HPDE6-E6E7 (cell line): ENCODE results near the gene CALML3.
"Not testable (repeated sequence)": the region's sequence is repeated elsewhere in the genome, so short reads cannot be mapped to it uniquely, and the experiment has no call there.

Experiments
- DNase-seq: peaks from one replicate; pipeline ENCODE4 v3.0.0; 2011; ENCODE audit warnings: missing footprints; ENCODE audit errors: extremely low spot score

CALML3 gene

DNA sequence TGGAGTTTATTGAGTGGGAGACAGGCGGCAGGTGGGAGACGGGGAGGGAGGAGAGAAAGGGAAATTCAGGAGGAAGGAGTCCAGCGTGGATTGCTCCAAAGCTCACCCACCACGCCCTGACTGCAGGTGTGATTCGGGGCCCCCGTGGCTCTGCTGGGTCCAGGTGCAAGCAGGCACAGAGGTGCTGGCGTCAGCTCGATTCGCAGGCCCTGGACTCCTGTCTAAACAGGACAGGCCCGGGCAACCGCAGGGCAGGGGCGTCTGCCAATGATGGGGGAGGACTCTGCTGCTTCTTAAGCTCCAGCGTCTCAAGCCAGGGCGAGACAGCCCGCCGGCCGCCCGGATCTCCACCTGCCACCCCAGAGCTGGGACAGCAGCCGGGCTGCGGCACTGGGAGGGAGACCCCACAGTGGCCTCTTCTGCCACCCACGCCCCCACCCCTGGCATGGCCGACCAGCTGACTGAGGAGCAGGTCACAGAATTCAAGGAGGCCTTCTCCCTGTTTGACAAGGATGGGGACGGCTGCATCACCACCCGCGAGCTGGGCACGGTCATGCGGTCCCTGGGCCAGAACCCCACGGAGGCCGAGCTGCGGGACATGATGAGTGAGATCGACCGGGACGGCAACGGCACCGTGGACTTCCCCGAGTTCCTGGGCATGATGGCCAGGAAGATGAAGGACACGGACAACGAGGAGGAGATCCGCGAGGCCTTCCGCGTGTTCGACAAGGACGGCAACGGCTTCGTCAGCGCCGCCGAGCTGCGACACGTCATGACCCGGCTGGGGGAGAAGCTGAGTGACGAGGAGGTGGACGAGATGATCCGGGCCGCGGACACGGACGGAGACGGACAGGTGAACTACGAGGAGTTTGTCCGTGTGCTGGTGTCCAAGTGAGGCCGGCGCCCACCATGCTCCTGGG lies at the start of gene CALML3:
TSS of gene CALML3 (plus strand) at position 321 of the 920 bp plus-strand sequence. CDS start at position 446, 125 bp downstream.
- no peak for DNase-seq

DNA sequence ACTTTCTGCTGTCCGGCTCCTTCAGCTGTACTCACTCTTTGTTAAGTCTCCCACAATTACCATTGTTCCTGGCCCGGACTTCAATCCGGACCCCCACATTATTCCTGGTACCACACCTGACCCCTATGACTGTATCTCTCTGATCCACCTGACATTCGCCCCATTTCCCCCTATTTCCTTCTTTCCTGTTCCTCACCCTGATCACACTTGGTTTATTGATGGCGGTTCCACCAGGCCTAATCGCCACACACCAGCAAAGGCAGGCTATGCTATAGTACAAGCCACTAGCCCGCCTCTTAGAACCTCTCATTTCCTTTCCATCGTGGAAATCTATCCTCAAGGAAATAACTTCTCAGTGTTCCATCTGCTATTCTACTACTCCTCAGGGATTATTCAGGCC lies 49.7 kb upstream of the CALML3 start:
- DNase-seq = not testable (repeated sequence)

DNA sequence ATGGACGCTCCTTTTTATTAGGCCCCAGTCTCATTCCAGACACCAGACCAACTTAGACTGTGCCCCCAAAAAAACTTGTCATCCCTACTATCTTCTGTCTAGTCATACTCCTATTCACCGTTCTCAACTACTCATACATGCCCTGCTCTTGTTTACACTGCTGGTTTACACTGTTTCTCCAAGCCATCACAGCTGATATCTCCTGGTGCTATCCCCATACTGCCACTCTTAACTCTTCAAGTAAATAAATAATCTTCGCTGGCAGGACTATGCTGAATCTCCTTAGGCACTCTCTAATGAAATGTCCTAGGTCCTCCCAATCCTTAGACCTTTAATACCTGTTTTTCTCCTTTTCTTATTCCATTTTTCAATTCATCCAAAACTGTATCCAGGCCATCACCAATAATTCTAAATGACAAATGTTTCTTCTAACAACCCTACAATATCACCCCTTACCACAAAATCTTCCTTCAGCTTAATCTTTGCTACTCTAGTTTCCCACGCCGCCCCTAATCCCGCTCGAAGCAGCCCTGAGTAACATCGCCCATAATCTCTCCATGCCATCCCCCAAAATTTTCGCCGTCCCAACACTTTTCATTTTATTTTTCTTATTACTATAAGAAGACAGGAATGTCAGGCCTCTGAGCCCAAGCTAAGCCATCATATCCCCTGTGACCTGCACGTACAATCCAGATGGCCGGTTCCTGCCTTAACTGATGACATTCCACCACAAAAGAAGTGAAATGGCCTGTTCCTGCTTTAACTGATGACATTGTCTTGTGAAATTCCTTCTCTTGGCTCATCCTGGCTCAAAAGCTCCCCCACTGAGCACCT lies 48.6 kb upstream of the CALML3 start:
- DNase-seq = not testable (repeated sequence)

DNA sequence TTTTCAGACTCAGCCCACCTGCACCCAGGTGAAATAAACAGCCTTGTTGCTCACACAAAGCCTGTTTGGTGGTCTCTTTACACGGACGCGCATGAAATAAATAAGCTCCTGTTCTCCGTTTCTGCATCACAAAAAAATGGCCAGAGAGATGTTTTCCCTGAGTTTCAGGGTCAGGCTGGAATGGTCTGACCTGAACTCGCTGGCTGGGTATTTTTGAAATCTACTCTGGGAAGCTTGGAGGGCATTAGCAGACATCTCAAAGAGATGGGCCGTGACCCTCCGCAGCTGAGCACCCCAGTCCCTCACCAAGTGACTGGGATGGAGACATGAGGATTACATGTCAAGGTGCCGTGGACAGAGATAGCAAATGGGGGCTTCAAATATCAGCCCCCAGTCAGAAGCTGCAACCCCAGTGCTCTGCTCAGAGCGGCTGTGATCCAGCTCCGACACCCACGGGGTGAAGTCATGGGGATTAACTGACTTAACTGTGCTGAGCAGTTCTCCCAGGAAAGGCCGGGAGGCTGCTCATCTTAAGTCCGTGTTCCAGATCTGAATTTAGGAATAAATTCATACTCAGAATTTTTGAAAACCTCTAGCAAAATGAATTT lies 47.7 kb upstream of the CALML3 start:
- DNase-seq = no peak

DNA sequence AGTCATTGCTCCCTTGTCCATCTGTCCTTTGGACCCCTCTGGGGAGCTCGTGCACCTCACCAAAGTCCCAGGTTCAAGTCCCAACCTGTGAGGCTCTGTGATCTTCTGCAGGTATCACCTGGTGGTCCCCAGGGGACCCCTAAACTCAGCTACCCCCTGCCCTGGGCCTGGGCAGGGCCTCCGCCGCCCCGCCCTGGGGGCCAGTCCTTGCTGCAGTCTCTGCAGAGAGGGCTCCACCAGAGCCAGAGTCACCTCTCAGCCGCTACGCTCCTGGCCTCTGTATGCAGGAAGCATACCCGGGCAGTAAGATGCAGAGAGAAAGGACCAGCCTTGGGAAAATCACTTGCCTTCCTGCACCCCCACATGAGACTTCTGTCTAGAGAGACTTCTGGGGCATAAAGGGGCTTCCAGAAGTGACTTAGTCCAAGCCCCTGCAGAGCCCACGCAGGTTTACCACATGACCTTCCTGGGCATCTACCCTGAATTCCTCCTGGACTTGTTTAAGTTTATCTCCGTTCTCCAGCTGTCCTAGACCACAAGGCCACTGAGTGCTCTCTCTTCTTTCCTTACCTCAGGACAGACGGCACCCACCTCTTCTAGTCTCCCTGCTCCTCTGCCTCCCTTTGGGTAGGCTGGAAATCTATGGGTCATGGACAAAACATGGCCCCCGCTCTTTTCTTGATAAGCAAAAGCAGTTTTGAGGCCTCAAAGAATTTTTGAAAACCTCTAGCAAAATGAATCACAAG lies 46.6 kb upstream of the CALML3 start:
- DNase-seq = no peak

DNA sequence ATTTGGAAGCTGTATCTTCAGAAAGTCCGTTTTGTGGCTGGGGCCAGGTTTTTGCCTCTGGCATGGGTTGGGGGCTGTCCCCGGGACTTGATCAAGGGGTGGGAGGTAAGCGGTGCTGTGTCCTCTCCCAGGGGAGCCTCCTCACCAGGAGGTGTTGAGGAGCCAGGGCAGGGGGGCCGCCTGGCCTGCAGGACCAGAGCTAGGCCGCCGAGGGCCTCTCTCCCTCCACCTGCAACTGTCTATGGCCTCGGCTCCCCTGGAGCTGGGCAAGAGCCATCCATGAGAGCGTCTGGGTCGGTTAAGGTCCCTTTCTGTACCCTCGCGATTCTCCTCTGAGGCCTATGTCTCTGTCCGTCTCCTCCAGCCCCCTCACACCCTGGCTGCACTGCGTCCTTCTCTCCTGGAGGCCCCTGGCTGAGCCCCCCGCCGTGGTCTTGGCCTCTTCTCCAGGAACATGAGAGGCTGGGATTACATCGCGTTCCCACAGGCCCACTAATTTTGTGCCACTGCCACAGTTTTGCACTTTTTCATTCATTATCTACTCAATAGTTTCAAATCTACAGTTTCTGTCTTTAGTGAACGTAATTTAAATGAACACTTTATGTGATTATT lies 46.0 kb upstream of the CALML3 start:
- no peak for DNase-seq

DNA sequence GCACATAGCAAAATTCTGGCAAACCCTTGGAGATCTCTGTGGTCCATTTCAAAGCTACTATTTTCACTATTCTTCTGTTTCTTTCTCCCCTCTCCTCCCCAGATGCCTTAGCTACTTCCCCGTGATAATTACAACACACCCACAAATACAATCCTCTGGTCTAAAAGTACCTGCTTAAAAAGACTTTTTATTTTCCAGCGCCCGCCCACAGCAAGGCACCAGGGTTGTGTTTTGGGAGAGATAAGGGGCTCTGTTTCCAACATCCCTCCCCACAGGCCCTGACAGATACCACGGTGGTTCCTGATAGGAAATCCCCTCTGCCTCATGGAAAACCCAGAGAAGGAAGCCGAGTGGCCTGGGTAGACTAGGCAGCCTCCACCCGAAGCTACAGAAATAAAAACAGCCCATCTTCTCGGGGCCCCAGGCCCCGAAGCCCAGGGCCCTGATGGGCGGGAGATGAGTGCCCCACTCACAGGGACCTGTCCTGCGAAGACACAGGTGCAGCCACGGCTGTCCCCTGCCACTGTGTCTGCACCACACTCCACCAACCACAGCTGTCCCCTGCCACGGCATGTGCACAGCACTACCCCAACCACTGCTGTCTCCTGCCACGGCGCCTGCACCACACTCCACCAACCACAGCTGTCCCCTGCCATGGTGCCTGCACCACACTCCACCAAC lies 45.1 kb upstream of the CALML3 start:
- no peak for DNase-seq

DNA sequence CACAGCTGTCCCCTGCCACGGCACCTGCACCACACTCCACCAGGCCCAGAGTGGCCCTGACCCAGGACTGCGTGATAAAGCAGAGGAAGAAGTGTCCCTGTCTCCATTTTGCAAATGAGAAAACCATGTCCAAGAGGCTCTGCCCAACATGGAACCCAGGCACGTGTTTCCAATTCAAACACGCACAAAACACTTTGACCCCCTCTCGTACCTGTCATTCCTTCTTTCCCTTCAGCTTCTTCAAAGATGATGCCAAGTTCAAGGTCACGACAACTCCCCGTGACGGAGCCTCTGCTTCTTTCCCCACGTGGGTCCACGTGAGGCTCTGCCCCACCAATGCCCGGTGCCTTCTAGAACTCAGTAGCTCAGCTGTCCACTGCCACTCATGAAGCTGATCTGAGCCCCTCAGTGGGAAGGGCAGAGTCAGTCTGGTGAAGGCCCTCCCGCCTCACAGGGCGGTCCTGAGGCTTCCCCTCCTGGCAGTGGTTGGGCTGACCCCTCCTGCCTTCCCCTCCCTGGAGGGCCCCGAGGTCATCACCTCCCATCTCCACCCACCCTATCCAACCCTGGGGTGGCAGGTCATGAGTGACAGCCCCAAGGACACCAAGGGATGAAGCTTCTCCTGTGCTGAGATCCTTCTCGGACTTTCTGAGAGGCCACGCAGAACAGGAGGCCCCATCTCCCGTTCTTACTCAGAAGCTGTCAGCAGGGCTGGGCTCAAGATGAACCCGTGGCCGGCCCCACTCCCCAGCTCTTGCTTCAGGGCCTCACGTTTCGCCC lies 44.4 kb upstream of the CALML3 start:
- no peak for DNase-seq

DNA sequence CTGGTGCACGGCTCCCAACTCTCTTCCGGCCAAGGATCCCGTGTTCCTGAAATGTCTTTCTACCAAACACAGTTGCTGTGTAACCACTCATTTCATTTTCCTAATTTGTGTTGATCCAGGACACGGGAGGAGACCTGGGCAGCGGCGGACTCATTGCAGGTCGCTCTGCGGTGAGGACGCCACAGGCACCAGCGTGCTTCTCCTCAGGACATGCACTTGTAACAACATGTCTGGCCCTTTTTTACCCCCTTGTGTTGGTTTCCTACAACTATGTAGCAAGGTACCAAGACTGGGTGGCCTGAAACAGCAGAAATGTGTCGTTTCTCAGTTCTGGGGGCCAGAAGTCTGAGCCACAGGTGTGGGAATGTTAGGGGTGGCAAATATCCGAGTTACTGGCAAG lies 43.6 kb upstream of the CALML3 start:
- no peak for DNase-seq

DNA sequence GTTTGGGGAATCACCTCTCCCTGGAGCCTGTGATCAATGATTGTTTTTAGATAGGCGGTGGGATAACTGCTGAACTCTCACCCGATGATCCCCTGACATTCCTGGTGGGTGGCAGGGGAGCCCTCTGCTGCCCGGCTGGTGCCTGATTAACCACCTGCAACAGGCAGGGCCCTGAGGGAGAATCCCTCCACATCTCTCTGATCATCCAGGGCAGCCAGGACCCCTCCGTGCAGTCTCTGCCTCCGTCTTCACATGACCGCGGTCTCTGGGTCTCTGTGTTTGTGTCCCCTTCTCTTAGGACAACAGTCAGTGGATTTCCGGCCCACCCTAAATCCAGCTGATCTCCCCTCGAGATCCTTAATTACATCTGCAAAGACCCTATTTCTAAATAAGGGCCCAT lies 42.7 kb upstream of the CALML3 start:
- DNase-seq = no peak

DNA sequence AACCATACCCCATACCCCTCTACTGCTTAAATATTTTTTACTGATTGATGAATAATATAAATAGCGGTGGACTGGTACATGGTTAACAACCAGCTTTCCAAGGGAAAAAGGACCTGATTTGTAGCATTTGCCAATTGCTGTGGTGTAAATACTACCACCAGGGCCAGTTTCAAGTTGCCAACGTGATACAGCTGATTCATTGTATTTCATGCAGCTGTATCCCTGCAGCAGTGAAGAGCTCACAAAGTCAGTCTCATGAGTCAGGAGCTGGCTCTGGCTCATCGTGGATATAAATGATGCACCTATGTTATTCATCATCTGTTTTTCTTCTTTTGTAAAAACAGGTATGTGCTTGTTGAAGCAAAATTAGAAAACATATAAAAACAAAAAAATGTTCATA lies 40.6 kb upstream of the CALML3 start:
- peak; percentile 40 for DNase-seq

DNA sequence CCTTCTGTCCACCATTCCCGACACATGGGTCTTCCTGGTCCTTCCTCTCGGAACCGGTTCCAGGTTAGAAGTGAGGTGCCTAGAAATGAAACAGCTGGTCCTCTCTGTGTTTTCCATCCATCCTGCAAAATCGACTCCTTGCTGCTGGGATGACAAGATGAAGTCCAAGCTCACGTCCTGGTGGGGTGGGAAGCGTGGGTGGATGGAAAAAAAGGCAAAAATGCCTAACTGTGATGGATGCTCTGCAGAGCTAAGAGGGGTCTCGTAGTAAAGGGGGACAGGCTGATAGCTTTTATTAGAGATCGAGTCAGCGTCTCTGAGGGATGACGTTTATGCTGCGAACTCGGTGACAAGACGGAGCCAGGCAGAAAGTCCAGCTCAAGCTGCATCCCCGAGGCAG lies 39.5 kb upstream of the CALML3 start:
- DNase-seq = no peak

DNA sequence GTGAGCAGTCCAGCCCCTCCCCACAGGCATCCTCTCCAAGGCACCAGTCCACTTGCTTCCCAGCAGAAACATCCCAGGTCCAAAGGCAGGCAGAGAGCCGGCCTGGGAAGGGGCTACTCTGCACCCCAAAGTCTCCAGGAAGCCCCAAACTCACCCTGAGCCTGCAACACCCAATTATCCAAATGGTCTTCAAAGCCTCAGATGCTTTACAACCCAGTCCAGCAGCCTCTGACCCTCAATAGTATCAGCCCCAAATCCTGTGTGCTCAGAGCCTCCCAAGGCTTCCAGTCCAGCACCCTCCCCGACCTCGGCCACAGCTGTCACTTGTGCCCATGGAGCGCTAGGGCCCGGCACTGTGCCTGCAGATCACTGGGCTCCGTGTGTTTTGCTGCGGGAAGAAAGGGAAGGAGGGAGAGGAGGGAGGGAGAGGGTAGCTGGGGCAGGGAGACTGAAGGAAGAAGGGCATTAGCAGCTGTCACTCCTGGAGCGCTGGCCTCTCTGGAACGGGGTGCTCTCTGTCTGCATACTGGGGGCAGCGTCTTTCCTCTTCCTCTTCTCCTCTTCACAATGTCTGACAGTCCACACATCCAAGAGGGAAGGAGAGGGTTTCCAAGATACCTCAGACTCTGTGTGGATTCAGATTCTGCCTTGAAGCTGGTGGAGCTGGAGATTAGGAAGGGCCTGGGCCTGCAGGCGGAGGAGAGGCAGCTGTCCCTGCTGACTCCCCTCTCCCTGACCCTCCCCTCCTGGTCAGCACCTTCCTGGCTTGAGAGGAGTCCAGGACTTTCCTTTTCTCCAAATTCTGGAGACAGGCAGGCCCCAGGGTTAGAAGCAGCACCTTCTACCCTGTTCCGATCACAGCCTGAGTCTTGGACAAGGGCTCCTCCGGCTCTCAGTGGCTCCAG lies 38.6 kb upstream of the CALML3 start:
- DNase-seq = no peak

DNA sequence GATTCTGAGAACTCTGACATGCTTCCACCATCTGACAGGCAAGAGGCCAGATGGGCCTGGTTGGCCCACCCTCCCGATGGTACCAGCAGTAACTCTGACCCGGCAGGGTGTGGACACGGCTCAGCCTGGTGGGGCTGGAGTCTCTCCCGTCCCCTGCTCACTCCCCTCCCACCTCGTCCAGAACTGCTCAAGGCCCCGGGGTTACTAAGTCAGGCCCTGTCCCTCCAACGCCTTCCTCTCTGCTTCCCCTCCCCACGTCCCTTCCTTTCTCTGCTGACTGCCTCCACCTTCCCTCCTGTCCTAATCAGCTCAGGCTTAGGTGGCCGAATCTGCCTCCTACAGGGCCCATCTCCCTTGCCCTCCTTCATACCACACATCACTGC lies 37.9 kb upstream of the CALML3 start:
- DNase-seq = no peak

DNA sequence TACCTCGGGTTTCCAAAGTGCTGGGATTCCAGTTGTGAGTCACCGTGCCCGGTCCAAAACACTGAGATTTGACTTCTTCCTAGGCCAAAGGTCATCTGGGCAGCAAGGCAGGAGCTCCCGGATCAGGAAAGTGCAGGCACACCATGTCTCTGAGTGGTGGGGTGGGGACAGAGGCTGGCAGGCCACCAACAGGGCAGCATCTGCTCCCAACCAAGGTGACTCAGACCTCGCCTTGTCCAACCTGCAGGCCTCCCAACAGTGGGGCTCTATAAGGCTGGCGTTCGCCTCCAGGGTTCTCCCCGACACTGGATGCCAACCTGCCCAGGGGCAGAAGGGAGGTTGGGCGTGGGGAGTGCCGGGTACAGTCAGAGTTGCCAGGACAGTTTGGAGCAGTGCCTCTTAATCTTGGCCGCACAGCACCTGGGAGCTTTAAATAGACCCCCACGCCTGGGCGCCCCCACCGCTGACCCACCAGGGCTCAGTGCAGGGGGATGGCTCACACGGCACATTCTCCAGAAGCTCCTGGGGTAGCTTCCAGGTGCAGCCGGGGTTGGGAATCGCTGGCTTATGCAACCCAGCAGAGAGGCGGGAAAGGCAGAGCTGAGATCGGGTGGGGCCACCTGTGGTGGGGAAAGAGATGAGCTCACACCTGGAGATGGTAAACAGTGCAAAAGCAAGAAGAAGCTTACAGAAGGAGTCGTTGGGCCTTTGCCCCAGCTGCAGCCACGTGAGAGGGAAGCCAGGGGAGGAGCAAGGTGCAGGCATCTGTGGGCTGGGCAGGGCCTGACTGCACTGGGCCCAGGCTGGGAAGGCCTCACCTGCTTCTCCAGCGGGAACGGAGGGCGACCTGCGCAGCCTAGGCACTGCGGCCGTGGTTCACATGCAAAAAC lies 36.2 kb upstream of the CALML3 start:
- peak; percentile 54 for DNase-seq

DNA sequence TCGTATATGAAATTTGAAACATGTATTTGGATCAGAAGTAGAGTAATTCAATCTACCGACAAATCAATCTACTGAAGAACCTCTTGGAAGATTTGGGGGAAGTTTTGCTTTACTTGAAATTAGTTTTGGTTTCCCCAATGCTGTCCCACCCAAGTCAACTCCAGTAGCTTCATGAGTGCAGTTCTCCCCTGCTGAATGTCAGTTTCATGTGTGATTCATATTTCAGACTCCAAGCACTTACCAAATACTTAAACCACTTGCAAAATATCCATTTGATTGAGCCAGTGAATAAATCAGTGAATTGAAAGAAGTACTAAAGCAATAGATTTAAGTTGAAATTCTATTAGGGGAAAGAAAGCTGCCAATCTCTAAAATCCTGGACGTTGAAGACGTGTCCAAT lies 34.7 kb upstream of the CALML3 start:
- no peak for DNase-seq

DNA sequence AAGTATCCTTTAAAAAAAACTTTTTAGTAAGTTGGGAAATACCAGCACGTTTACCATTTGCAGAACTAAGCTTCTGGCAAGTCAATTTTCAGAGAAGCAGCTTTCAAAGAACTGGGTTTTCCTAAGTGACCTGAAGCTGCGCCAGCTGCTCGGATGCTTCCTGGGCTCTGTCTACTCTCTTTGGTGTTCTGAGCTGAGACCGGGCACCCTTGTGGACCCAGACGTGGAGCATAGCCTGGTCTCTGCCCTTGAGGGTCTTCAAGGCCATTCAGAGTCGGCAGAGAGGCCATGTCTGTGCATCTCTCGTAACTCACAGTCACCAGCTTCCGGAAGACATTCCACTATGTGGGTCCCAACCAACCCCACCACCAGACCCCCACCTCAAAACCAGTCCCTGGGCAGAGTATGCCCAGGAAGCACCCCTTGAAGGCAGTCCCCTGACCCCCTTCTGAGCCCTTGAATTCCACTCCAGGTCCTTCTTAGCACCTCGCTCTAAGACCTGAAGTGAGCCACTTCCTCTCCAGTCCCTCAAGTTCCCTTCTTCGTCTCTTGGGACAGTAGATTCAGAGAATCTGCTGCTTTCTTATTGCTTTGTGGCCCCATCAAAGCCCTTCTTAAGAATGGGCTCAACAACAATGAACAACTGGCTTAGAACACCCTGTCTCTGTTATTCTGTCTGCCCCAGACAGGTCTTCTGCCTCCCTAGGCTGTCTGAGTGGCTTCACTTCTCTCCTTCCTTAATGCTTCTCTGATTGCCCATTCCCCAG lies 33.9 kb upstream of the CALML3 start:
- no peak for DNase-seq
